Uterus (tissue), 4 donors: ENCODE data around the gene CHMP6. TPM values are rescaled to one million over a fixed set of nuclear protein-coding genes. Genes with fewer than 3 reads are reported as not detected.

Source experiments
- DNase-seq, 2 donors: peaks; one replicate each; pipeline ENCODE4 v3.0.0-alpha.2; 2019 to 2020
- H3K27ac ChIP-seq, 2 donors: fragments of 200-600 bp; sonication (generic); 1 replicate in 1 of 2; 2 replicates in 1 of 2; pipeline ENCODE4 v1.5.1; 2016 to 2018
- H3K27me3 ChIP-seq, 2 donors: fragments of 200-600 bp; sonication (generic); one replicate each; pipeline ENCODE4 v1.5.1; 2018 to 2019; ENCODE audit warnings: control low read depth in 1 of 2
- H3K36me3 ChIP-seq, 2 donors: fragments of 200-600 bp; sonication (generic); one replicate each; pipeline ENCODE4 v1.5.1; 2019; ENCODE audit warnings: control low read depth in 1 of 2
- H3K4me1 ChIP-seq, 2 donors: fragments of 200-600 bp; sonication (generic); one replicate each; pipeline ENCODE4 v1.5.1; 2018 to 2019; ENCODE audit warnings: control low read depth in 1 of 2
- H3K4me3 ChIP-seq, 2 donors: fragments of 200-600 bp; sonication (generic); 1 replicate in 1 of 2; 2 replicates in 1 of 2; pipeline ENCODE4 v1.5.1; 2018 to 2019; ENCODE audit warnings: mild to moderate bottlenecking in 1 of 2
- H3K9me3 ChIP-seq, 2 donors: fragments of 200-600 bp; sonication (generic); one replicate each; pipeline ENCODE4 v1.5.1; 2019; ENCODE audit warnings: control low read depth in 1 of 2
- CTCF ChIP-seq, 4 experiments: fragments of 200-600 bp in 2 of 4; fragments of 450-650 bp in 2 of 4; sonication (generic) in 2 of 4; IDR thresholded peaks; one replicate each; pipeline ENCODE4 v1.5.1; 2016 to 2019; ENCODE audit warnings: antibody characterized with exemption in 4 of 4, mild to moderate bottlenecking in 2 of 4, moderate library complexity in 1 of 4
- POLR2A ChIP-seq, 2 donors: fragments of 450-650 bp; IDR thresholded peaks; one replicate each; pipeline ENCODE4 v1.6.1; 2016; ENCODE audit warnings: antibody characterized with exemption in 2 of 2, mild to moderate bottlenecking in 1 of 2, moderate library complexity in 1 of 2
- intact Hi-C: fragments of 100-400 bp; cut with DNase I; formaldehyde crosslinking; loops from one replicate; pipeline ENCODE4 v1.15.1; 2023; ENCODE audit warnings: low total_unique reads
- total RNA-seq, 4 donors: library from RNA; depleted of rRNA in 3 of 4; stranded (reverse); fragments of >200 nt in 3 of 4; gene quantifications; one replicate each; pipeline versions ENCODE4 v1.1.0 to v1.2.4, GENCODE V29; 2014 to 2023
- donor health status: DM: yes; HTN: yes; CAD: no.

CHMP6 gene
- total RNA-seq, 4 donors from 2014 or later, result 3.6 to 33.2 (median 19.8) TPM

GRCh38 chr17:81000631-81001357 is 9.2 kb downstream of the CHMP6 start:
- no peak for DNase-seq
- TF ChIP-seq POLR2A (IDR thresholded peaks at IDR 0.05) (no peak), CTCF (IDR thresholded peaks at IDR 0.05) (no peak)

GRCh38 chr17:81002013-81002384 is 10.4 kb downstream of the CHMP6 start:
- H3K27ac ChIP-seq, result no peak overlapping the region
- no peak for DNase-seq

More at GRCh38 chr17:81000631-81001357, 9.2 kb downstream of the CHMP6 start:
- H3K4me1 ChIP-seq, result peaks cover 8 to 14% of the 10 kb centered on the region in 2 donors
- H3K27ac ChIP-seq, result no peak overlapping the region
- H3K9me3 ChIP-seq, result no peaks in the 10 kb centered on the region
- no peak overlapping the region for H3K4me3 ChIP-seq
- peaks cover 0 to 17% of the 10 kb centered on the region in 2 donors for H3K27me3 ChIP-seq
- intact Hi-C loops, result no loop called here
- H3K36me3 ChIP-seq, result no peaks in the 10 kb centered on the region

GRCh38 chr17:81002409-81003361 is 11.0 kb downstream of the CHMP6 start:
- no peak overlapping the region for H3K27ac ChIP-seq
- peak; percentile 71 to 78 for DNase-seq
- intact Hi-C loops, result no loop called here
- TF ChIP-seq CTCF (IDR thresholded peaks at IDR 0.05) (no peak), POLR2A (IDR thresholded peaks at IDR 0.05) (no peak)
- no peaks in the 10 kb centered on the region for H3K9me3 ChIP-seq
- no peaks in the 10 kb centered on the region for H3K36me3 ChIP-seq
- peaks cover 0 to 17% of the 10 kb centered on the region in 2 donors for H3K27me3 ChIP-seq
- peaks cover 8 to 14% of the 10 kb centered on the region in 2 donors for H3K4me1 ChIP-seq
- no peak overlapping the region for H3K4me3 ChIP-seq

More at GRCh38 chr17:81002013-81002384, 10.4 kb downstream of the CHMP6 start:
- H3K36me3 ChIP-seq, result no peaks in the 10 kb centered on the region
- H3K4me3 ChIP-seq, result no peak overlapping the region
- no peaks in the 10 kb centered on the region for H3K9me3 ChIP-seq
- TF ChIP-seq CTCF (IDR thresholded peaks at IDR 0.05), result no peak
- no peak for TF ChIP-seq POLR2A (IDR thresholded peaks at IDR 0.05)
- peaks cover 0 to 17% of the 10 kb centered on the region in 2 donors for H3K27me3 ChIP-seq
- H3K4me1 ChIP-seq, result peaks cover 8 to 14% of the 10 kb centered on the region in 2 donors
- intact Hi-C loops, result no loop called here

- H3K27ac ChIP-seq, result no peak overlapping the region
- no peak overlapping the region for H3K4me3 ChIP-seq
- no peaks in the 10 kb centered on the region for H3K36me3 ChIP-seq
- DNase-seq, result peak in 1 of 2 donors; percentile 14
- TF ChIP-seq CTCF (IDR thresholded peaks at IDR 0.05) (no peak), POLR2A (IDR thresholded peaks at IDR 0.05) (no peak)
- H3K27me3 ChIP-seq, result peaks cover 0 to 17% of the 10 kb centered on the region in 2 donors
- intact Hi-C loops, result no loop called here
- H3K4me1 ChIP-seq, result peaks cover 8 to 14% of the 10 kb centered on the region in 2 donors
- no peaks in the 10 kb centered on the region for H3K9me3 ChIP-seq
Observed at GRCh38 chr17:81003711-81004475, 12.3 kb downstream of the CHMP6 start.
